SU-DHL-6 (cell line): ENCODE results near the gene LRRTM4.

Source experiments
- H2AFZ ChIP-seq: fragments of 200-600 bp; sonication (generic); 2 replicates; pipeline ENCODE4 v1.6.1; 2014; ENCODE audit warnings: low read depth, mild to moderate bottlenecking, moderate library complexity, mixed read lengths, antibody characterized with exemption, low read length; ENCODE audit not compliant: severe bottlenecking
- H3F3A ChIP-seq: fragments of 200-600 bp; shearing (Covaris generic); 2 replicates; pipeline ENCODE4 v1.6.0; 2016; ENCODE audit warnings: antibody characterized with exemption, mild to moderate bottlenecking; ENCODE audit not compliant: insufficient read depth
- H3K27ac ChIP-seq: fragments of 200-600 bp; sonication (generic); 2 replicates; pipeline ENCODE4 v1.5.1; 2016; ENCODE audit warnings: low read depth, mild to moderate bottlenecking, low read length, moderate library complexity, mixed read lengths
- H3K27me3 ChIP-seq: fragments of 200-600 bp; sonication (generic), shearing (Covaris generic); 2 replicates; pipeline ENCODE4 v1.6.0; 2014; ENCODE audit warnings: mild to moderate bottlenecking, low read length
- H3K36me3 ChIP-seq: fragments of 200-600 bp; sonication (generic); 2 replicates; pipeline ENCODE4 v1.6.1; 2014; ENCODE audit warnings: mild to moderate bottlenecking, low read length, mixed read lengths
- H3K4me2 ChIP-seq: fragments of 300-600, 200-600 bp; shearing (Covaris generic), sonication (generic); 2 replicates; pipeline ENCODE4 v1.6.0; 2014; ENCODE audit warnings: low read length, low read depth, mild to moderate bottlenecking; ENCODE audit not compliant: poor library complexity, severe bottlenecking
- H3K4me3 ChIP-seq: fragments of 200-600 bp; sonication (generic); 2 replicates; pipeline ENCODE4 v1.5.1; 2014; ENCODE audit warnings: antibody characterized with exemption, low read length, mild to moderate bottlenecking, mixed read lengths; ENCODE audit not compliant: insufficient read depth, poor library complexity, severe bottlenecking
- H3K79me2 ChIP-seq: fragments of 200-600 bp; sonication (generic); 2 replicates; pipeline ENCODE4 v1.6.1; 2014; ENCODE audit warnings: mild to moderate bottlenecking, low read length, moderate library complexity; ENCODE audit not compliant: insufficient read depth
- H3K9ac ChIP-seq: fragments of 200-600 bp; sonication (generic); 2 replicates; pipeline ENCODE4 v1.7.0; 2014; ENCODE audit warnings: mild to moderate bottlenecking, low read length
- H3K9me2 ChIP-seq: fragments of 200-600 bp; sonication (generic); replicated peaks from 2 replicates; pipeline ENCODE4 v1.6.1; 2014; ENCODE audit warnings: low read length; ENCODE audit not compliant: insufficient read depth
- H3K9me3 ChIP-seq: fragments of 200-600 bp; sonication (generic); 2 replicates; pipeline ENCODE4 v1.6.1; 2014; ENCODE audit warnings: low read length, mixed read lengths; ENCODE audit not compliant: insufficient read depth
- H4K20me1 ChIP-seq: fragments of 200-600 bp; sonication (generic); 2 replicates; pipeline ENCODE4 v1.6.1; 2014; ENCODE audit warnings: low read depth, mild to moderate bottlenecking, antibody characterized with exemption, low read length, moderate library complexity, mixed read lengths
- EZH2phosphoT487 ChIP-seq: fragments of 200-600 bp; sonication (generic), shearing (Covaris generic); conservative IDR thresholded peaks from 2 replicates; pipeline ENCODE4 v1.6.1; 2018; ENCODE audit warnings: mild to moderate bottlenecking, antibody characterized with exemption, low read length, moderate library complexity, mixed read lengths
- TF ChIP-seq, protein P1 (sequence below): fragments of 200-600 bp; sonication (generic); IDR thresholded peaks from one replicate; pipeline ENCODE4 v1.5.1; 2017; ENCODE audit warnings: antibody characterized with exemption, mild to moderate bottlenecking, low read length, moderate library complexity; ENCODE audit not compliant: insufficient read depth, poor library complexity, severe bottlenecking

The LRRTM4 gene

DNA sequence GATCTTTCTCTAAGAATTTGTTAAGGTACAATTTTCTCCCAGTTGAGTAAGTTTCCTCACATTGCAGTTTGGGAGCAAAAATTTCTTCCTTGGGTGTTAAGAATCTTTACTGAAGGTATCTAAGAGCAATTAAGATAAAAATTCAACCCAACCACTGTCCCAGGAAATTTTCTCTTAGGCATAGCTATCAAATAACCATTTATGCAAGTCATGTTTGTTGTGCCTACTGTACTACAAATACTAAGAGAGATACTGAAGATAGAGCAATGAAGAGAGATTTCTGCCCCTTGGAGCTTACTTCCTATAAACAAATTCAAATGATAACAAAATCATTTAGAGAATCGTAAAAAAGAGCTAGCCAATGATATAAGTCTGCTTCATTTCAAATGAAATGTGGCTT, 402.8 kb downstream of the LRRTM4 start:
- Histone ChIP-seq H3K4me3 (no peak overlapping the region), H3K9me3 (0 out of 2 replicates have a peak, but pooled peaks cover 6% of the 10 kb centered on the region), H3K27ac (no peak overlapping the region), H2AFZ (no peak overlapping the region), H3K9me2 (no peaks in the 10 kb centered on the region), H3F3A (no peaks in the 10 kb centered on the region), H3K36me3 (0 out of 2 replicates have a peak, but pooled peaks cover 2% of the 10 kb centered on the region), H3K9ac (no peak overlapping the region), H4K20me1 (no peaks in the 10 kb centered on the region), H3K79me2 (no peaks in the 10 kb centered on the region), H3K27me3 (no peaks in the 10 kb centered on the region), H3K4me2 (no peak overlapping the region)
- no peak for TF ChIP-seq EZH2phosphoT487
- TF ChIP-seq, protein P1, sequence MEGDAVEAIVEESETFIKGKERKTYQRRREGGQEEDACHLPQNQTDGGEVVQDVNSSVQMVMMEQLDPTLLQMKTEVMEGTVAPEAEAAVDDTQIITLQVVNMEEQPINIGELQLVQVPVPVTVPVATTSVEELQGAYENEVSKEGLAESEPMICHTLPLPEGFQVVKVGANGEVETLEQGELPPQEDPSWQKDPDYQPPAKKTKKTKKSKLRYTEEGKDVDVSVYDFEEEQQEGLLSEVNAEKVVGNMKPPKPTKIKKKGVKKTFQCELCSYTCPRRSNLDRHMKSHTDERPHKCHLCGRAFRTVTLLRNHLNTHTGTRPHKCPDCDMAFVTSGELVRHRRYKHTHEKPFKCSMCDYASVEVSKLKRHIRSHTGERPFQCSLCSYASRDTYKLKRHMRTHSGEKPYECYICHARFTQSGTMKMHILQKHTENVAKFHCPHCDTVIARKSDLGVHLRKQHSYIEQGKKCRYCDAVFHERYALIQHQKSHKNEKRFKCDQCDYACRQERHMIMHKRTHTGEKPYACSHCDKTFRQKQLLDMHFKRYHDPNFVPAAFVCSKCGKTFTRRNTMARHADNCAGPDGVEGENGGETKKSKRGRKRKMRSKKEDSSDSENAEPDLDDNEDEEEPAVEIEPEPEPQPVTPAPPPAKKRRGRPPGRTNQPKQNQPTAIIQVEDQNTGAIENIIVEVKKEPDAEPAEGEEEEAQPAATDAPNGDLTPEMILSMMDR = no peak

DNA sequence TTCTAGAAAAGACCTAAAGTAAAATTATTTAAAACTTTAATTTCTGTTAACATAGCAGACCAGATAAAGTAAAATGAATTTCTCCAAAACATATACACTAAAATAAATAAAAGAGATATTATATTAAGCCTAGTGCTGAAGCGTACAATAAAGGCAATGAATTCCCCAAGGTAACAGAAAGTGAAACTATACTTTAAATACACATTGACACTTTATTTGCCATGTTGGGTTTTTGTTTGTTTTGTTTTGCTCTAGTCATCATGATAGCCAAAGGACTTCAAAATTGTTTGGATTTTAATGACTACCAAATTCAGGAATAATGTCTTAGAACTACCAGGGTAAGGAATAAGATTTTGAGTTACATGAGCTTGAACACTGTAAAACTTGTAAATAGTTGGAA, 413.3 kb downstream of the LRRTM4 start:
- H3K36me3 ChIP-seq = no peaks in the 10 kb centered on the region
- H3F3A ChIP-seq = 0 out of 2 replicates have a peak, but pooled peaks cover 6% of the 10 kb centered on the region
- no peaks in the 10 kb centered on the region for H3K79me2 ChIP-seq
- no peak overlapping the region for H3K4me2 ChIP-seq
- H3K9ac ChIP-seq = no peak overlapping the region
- no peak for TF ChIP-seq EZH2phosphoT487
- TF ChIP-seq, protein P1 = no peak
- H3K27ac ChIP-seq = no peak overlapping the region
- H4K20me1 ChIP-seq = no peaks in the 10 kb centered on the region
- no peak overlapping the region for H2AFZ ChIP-seq
- H3K9me3 ChIP-seq = no peaks in the 10 kb centered on the region
- no peaks in the 10 kb centered on the region for H3K27me3 ChIP-seq
- H3K4me3 ChIP-seq = no peak overlapping the region
- no peaks in the 10 kb centered on the region for H3K9me2 ChIP-seq

DNA sequence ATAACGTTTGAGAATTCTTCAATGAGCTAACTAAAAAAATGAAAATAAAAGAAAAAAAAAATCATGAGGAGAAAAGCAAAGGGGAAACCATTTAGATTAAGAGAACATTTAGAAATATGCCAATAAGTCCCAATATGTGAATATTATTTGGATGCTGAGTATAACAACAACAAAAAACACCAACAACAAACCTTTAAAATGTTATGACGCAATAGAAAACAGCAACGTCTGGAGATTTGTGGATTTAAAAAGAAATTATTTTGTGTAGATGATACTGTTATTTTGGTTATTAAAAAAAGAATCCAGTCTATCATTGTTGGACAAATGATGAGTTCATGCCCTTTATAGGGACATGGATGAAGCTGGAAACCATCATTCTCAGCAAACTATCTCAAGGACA, 417.2 kb downstream of the LRRTM4 start:
- Histone ChIP-seq H3F3A (0 out of 2 replicates have a peak, but pooled peaks cover 6% of the 10 kb centered on the region), H3K4me3 (no peak overlapping the region), H3K79me2 (no peaks in the 10 kb centered on the region), H3K27ac (no peak overlapping the region), H2AFZ (no peak overlapping the region), H3K9me3 (no peaks in the 10 kb centered on the region), H3K9me2 (no peaks in the 10 kb centered on the region), H3K27me3 (no peaks in the 10 kb centered on the region), H3K4me2 (no peak overlapping the region), H3K9ac (no peak overlapping the region), H3K36me3 (no peaks in the 10 kb centered on the region), H4K20me1 (no peaks in the 10 kb centered on the region)
- no peak for TF ChIP-seq EZH2phosphoT487
- TF ChIP-seq, protein P1 = no peak

DNA sequence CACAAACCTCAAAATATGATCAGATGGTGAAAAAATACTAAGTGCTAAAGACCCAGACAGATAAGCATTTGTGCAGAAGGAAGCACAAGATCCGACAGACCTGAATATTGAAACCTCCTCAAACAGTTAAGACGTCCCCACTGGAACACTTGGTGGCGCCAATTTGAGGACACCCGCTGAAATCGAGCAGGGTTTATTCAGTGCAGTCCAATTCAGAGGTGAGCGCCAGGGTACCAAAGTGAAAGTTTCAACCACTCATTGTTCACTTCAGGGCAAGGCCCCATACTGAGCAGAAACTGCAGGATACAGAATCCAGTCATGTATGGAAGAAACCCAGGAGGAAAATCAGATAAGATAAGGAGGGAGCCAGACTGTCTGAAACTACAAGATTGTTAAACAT, 417.6 kb downstream of the LRRTM4 start:
- TF ChIP-seq EZH2phosphoT487 = no peak
- TF ChIP-seq, protein P1 = no peak
- no peaks in the 10 kb centered on the region for H3K36me3 ChIP-seq
- H3K4me3 ChIP-seq = no peak overlapping the region
- H3K27me3 ChIP-seq = no peaks in the 10 kb centered on the region
- no peaks in the 10 kb centered on the region for H3K9me3 ChIP-seq
- no peak overlapping the region for H2AFZ ChIP-seq
- H3K27ac ChIP-seq = no peak overlapping the region
- no peaks in the 10 kb centered on the region for H3K79me2 ChIP-seq
- 0 out of 2 replicates have a peak, but pooled peaks cover 6% of the 10 kb centered on the region for H3F3A ChIP-seq
- H3K9ac ChIP-seq = no peak overlapping the region
- no peaks in the 10 kb centered on the region for H4K20me1 ChIP-seq
- H3K9me2 ChIP-seq = no peaks in the 10 kb centered on the region
- no peak overlapping the region for H3K4me2 ChIP-seq
